ENCODE data around the gene IRF8. TPM values are rescaled to one million over a fixed set of nuclear protein-coding genes. Genes with fewer than 3 reads are reported as not detected.
A peak's percentile ranks its signal among the peaks of the same experiment; 100 is the strongest.

IRF8 gene
- total and polyA plus RNA-seq, 3 experiments from 2014 or later = 2.1 to 22.0 (median 19.2) TPM

- peak overlapping the region; percentile 84 to 98 (median 92) for H3K4me3 Mint-ChIP-seq
- peaks cover 13 to 31% (median 18%) of the 10 kb centered on the region in 3 donors for H3K4me1 Mint-ChIP-seq
- no peaks in the 10 kb centered on the region for H3K9me3 ChIP-seq (ENCODE audit: low read length)
- peak overlapping the region; percentile 42 for H3K4me3 ChIP-seq (ENCODE audit: low read length)
- ChIA-PET POLR2A (no interaction called here), CTCF (no interaction called here)
- no peaks in the 10 kb centered on the region for H3K36me3 Mint-ChIP-seq
- no peaks in the 10 kb centered on the region for H3K27me3 ChIP-seq (ENCODE audit: insufficient read depth, low read length, poor library complexity, severe bottlenecking)
- no peaks in the 10 kb centered on the region for H3K9me3 Mint-ChIP-seq
- H3K4me1 ChIP-seq (ENCODE audit: insufficient read depth, low read length) = peaks cover 26% of the 10 kb centered on the region
- no peak for DNase-seq
- H3K27me3 Mint-ChIP-seq = peaks cover 7 to 8% of the 10 kb centered on the region in 2 donors
- H3K27ac Mint-ChIP-seq = peak overlapping the region in 4 of 8 donors; percentile 11 to 95 (median 86)
- no peaks in the 10 kb centered on the region for H3K36me3 ChIP-seq (ENCODE audit: insufficient read depth, low read length)
- H3K27ac ChIP-seq (ENCODE audit: low read depth, low read length) = no peak overlapping the region
These were observed 49.2 kb downstream of the IRF8 start for GRCh38 chr16:85948138-85948509.

GRCh38 chr16:85948616-85949265 is 49.8 kb downstream of the IRF8 start:
- Mint-ChIP-seq H3K27me3 (peaks cover 7 to 8% of the 10 kb centered on the region in 2 donors), H3K36me3 (no peaks in the 10 kb centered on the region), H3K4me3 (peak overlapping the region in 6 of 7 donors; percentile 41 to 84 (median 58)), H3K9me3 (no peaks in the 10 kb centered on the region), H3K4me1 (peaks cover 13 to 31% (median 18%) of the 10 kb centered on the region in 3 donors), H3K27ac (peak overlapping the region in 1 of 8 donors; percentile 48)
- no peak overlapping the region for H3K4me3 ChIP-seq (ENCODE audit: low read length)
- DNase-seq = no peak
- CTCF ChIA-PET = no interaction called here
- H3K36me3 ChIP-seq (ENCODE audit: insufficient read depth, low read length) = no peaks in the 10 kb centered on the region
- no peaks in the 10 kb centered on the region for H3K27me3 ChIP-seq (ENCODE audit: insufficient read depth, low read length, poor library complexity, severe bottlenecking)
- H3K9me3 ChIP-seq (ENCODE audit: low read length) = no peaks in the 10 kb centered on the region
- POLR2A ChIA-PET = no interaction called here
- peaks cover 26% of the 10 kb centered on the region for H3K4me1 ChIP-seq (ENCODE audit: insufficient read depth, low read length)
- no peak overlapping the region for H3K27ac ChIP-seq (ENCODE audit: low read depth, low read length)

GRCh38 chr16:85950136-85950918 is 51.4 kb downstream of the IRF8 start:
- DNase-seq = no peak
- Histone ChIP-seq H3K9me3 (ENCODE audit: low read length) (no peaks in the 10 kb centered on the region), H3K4me3 (ENCODE audit: low read length) (no peak overlapping the region), H3K4me1 (ENCODE audit: insufficient read depth, low read length) (peaks cover 22% of the 10 kb centered on the region), H3K27ac (ENCODE audit: low read depth, low read length) (no peak overlapping the region), H3K36me3 (ENCODE audit: insufficient read depth, low read length) (no peaks in the 10 kb centered on the region), H3K27me3 (ENCODE audit: insufficient read depth, low read length, poor library complexity, severe bottlenecking) (no peaks in the 10 kb centered on the region)
- peak overlapping the region in 2 of 7 donors; percentile 21 to 45 for H3K4me3 Mint-ChIP-seq
- ChIA-PET CTCF (interaction anchor here (1.0 to 1.6 kb wide), 3 partner anchors 12 to 129 kb away, joined by 3 read pairs; no protein-coding TSS in a partner anchor), POLR2A (no interaction called here)
- no peaks in the 10 kb centered on the region for H3K36me3 Mint-ChIP-seq
- H3K27me3 Mint-ChIP-seq = peaks cover 2 to 7% of the 10 kb centered on the region in 2 donors
- no peaks in the 10 kb centered on the region for H3K9me3 Mint-ChIP-seq
- H3K27ac Mint-ChIP-seq = no peak overlapping the region
- H3K4me1 Mint-ChIP-seq = peaks cover 12 to 28% (median 13%) of the 10 kb centered on the region in 3 donors

GRCh38 chr16:85952197-85952596 is 53.2 kb downstream of the IRF8 start:
- Histone ChIP-seq H3K36me3 (ENCODE audit: insufficient read depth, low read length) (no peaks in the 10 kb centered on the region), H3K27ac (ENCODE audit: low read depth, low read length) (no peak overlapping the region), H3K27me3 (ENCODE audit: insufficient read depth, low read length, poor library complexity, severe bottlenecking) (no peaks in the 10 kb centered on the region), H3K4me1 (ENCODE audit: insufficient read depth, low read length) (peaks cover 9% of the 10 kb centered on the region), H3K4me3 (ENCODE audit: low read length) (no peak overlapping the region), H3K9me3 (ENCODE audit: low read length) (no peaks in the 10 kb centered on the region)
- CTCF ChIA-PET = interaction anchor here (0.9 kb wide), 1 partner anchor 131 kb away, joined by 3 read pairs; no protein-coding TSS in a partner anchor
- H3K9me3 Mint-ChIP-seq = no peaks in the 10 kb centered on the region
- no peak for DNase-seq
- no peak overlapping the region for H3K4me3 Mint-ChIP-seq
- H3K27ac Mint-ChIP-seq = no peak overlapping the region
- H3K4me1 Mint-ChIP-seq = peaks cover 10 to 33% (median 12%) of the 10 kb centered on the region in 3 donors
- POLR2A ChIA-PET = no interaction called here
- no peaks in the 10 kb centered on the region for H3K36me3 Mint-ChIP-seq
- H3K27me3 Mint-ChIP-seq = peaks cover 2 to 7% of the 10 kb centered on the region in 2 donors

- no peak for DNase-seq
- H3K4me1 Mint-ChIP-seq = peaks cover 5 to 27% (median 6%) of the 10 kb centered on the region in 3 donors
- H3K36me3 Mint-ChIP-seq = no peaks in the 10 kb centered on the region
- H3K27me3 Mint-ChIP-seq = peaks cover under 1 to 7% of the 10 kb centered on the region in 2 donors
- H3K27ac ChIP-seq (ENCODE audit: low read depth, low read length) = no peak overlapping the region
- no peaks in the 10 kb centered on the region for H3K27me3 ChIP-seq (ENCODE audit: insufficient read depth, low read length, poor library complexity, severe bottlenecking)
- peaks cover 4% of the 10 kb centered on the region for H3K4me1 ChIP-seq (ENCODE audit: insufficient read depth, low read length)
- H3K9me3 ChIP-seq (ENCODE audit: low read length) = no peaks in the 10 kb centered on the region
- no peaks in the 10 kb centered on the region for H3K9me3 Mint-ChIP-seq
- CTCF ChIA-PET = interaction anchor here (0.9 kb wide), 1 partner anchor 131 kb away, joined by 3 read pairs; no protein-coding TSS in a partner anchor
- no peak overlapping the region for H3K4me3 ChIP-seq (ENCODE audit: low read length)
- POLR2A ChIA-PET = no interaction called here
- no peak overlapping the region for H3K27ac Mint-ChIP-seq
- no peaks in the 10 kb centered on the region for H3K36me3 ChIP-seq (ENCODE audit: insufficient read depth, low read length)
- H3K4me3 Mint-ChIP-seq = no peak overlapping the region
These were observed 53.8 kb downstream of the IRF8 start for GRCh38 chr16:85952811-85953210.

GRCh38 chr16:85954927-85955519 is 56.1 kb downstream of the IRF8 start:
- Mint-ChIP-seq H3K9me3 (no peaks in the 10 kb centered on the region), H3K36me3 (no peaks in the 10 kb centered on the region), H3K4me3 (no peak overlapping the region), H3K27ac (peak overlapping the region in 2 of 8 donors; percentile 42 to 74), H3K27me3 (peaks cover 6 to 11% of the 10 kb centered on the region in 2 donors), H3K4me1 (peaks cover 0 to 12% (median under 1%) of the 10 kb centered on the region in 3 donors)
- Histone ChIP-seq H3K27ac (ENCODE audit: low read depth, low read length) (no peak overlapping the region), H3K4me3 (ENCODE audit: low read length) (no peak overlapping the region), H3K9me3 (ENCODE audit: low read length) (no peaks in the 10 kb centered on the region), H3K4me1 (ENCODE audit: insufficient read depth, low read length) (no peaks in the 10 kb centered on the region), H3K36me3 (ENCODE audit: insufficient read depth, low read length) (no peaks in the 10 kb centered on the region), H3K27me3 (ENCODE audit: insufficient read depth, low read length, poor library complexity, severe bottlenecking) (no peaks in the 10 kb centered on the region)
- ChIA-PET POLR2A (no interaction called here), CTCF (no interaction called here)
- no peak for DNase-seq

- Mint-ChIP-seq H3K27me3 (peaks cover 6 to 11% of the 10 kb centered on the region in 2 donors), H3K4me1 (peaks cover 0 to 10% (median 0%) of the 10 kb centered on the region in 3 donors), H3K4me3 (no peak overlapping the region), H3K27ac (peak overlapping the region in 1 of 8 donors; percentile 42), H3K36me3 (no peaks in the 10 kb centered on the region), H3K9me3 (no peaks in the 10 kb centered on the region)
- H3K4me1 ChIP-seq (ENCODE audit: insufficient read depth, low read length) = no peaks in the 10 kb centered on the region
- no peaks in the 10 kb centered on the region for H3K9me3 ChIP-seq (ENCODE audit: low read length)
- H3K27ac ChIP-seq (ENCODE audit: low read depth, low read length) = no peak overlapping the region
- no peaks in the 10 kb centered on the region for H3K36me3 ChIP-seq (ENCODE audit: insufficient read depth, low read length)
- ChIA-PET POLR2A (no interaction called here), CTCF (no interaction called here)
- H3K27me3 ChIP-seq (ENCODE audit: insufficient read depth, low read length, poor library complexity, severe bottlenecking) = no peaks in the 10 kb centered on the region
- no peak overlapping the region for H3K4me3 ChIP-seq (ENCODE audit: low read length)
- DNase-seq = no peak
These were observed 56.6 kb downstream of the IRF8 start for GRCh38 chr16:85955566-85955965.

GRCh38 chr16:85956426-85956825 is 57.5 kb downstream of the IRF8 start:
- Mint-ChIP-seq H3K4me3 (no peak overlapping the region), H3K9me3 (no peaks in the 10 kb centered on the region), H3K27ac (peak overlapping the region in 1 of 8 donors; percentile 61), H3K36me3 (no peaks in the 10 kb centered on the region), H3K4me1 (peaks cover 0 to 10% (median 0%) of the 10 kb centered on the region in 3 donors), H3K27me3 (peaks cover 6 to 11% of the 10 kb centered on the region in 2 donors)
- no peaks in the 10 kb centered on the region for H3K36me3 ChIP-seq (ENCODE audit: insufficient read depth, low read length)
- no peaks in the 10 kb centered on the region for H3K9me3 ChIP-seq (ENCODE audit: low read length)
- no peak overlapping the region for H3K27ac ChIP-seq (ENCODE audit: low read depth, low read length)
- ChIA-PET POLR2A (no interaction called here), CTCF (no interaction called here)
- no peaks in the 10 kb centered on the region for H3K27me3 ChIP-seq (ENCODE audit: insufficient read depth, low read length, poor library complexity, severe bottlenecking)
- H3K4me3 ChIP-seq (ENCODE audit: low read length) = no peak overlapping the region
- no peaks in the 10 kb centered on the region for H3K4me1 ChIP-seq (ENCODE audit: insufficient read depth, low read length)
- no peak for DNase-seq
